Pancreas (tissue), 10 donors: ENCODE results near the gene SLC5A4. TPM values are rescaled to one million over a fixed set of nuclear protein-coding genes. Genes with fewer than 3 reads are reported as not detected.

ENCODE experiments used
- ATAC-seq, 4 donors: fragments of 200-7000 bp; cut with Tn5 transposase; one replicate each; pipeline versions ENCODE4 v1.8.0 to v1.9.1; 2020; ENCODE audit warnings: mild to moderate bottlenecking in 4 of 4, moderate library complexity in 4 of 4
- DNase-seq, 6 donors: peaks; one replicate each; pipeline ENCODE4 v3.0.0-alpha.2; 2020
- FAIRE-seq: peaks from 2 replicates; lab custom pipeline; 2012; peaks lifted over from hg19 to GRCh38; lab: Jason Lieb, UNC
- H3K27ac ChIP-seq, 4 donors: fragments of 200-600 bp; sonication (generic); 1 replicate in 3 of 4; 2 replicates in 1 of 4; pipeline versions ENCODE4 v1.5.0 to v1.8.0; 2020
- H3K27me3 ChIP-seq, 4 donors: fragments of 200-600 bp; one replicate each; pipeline ENCODE4 v1.8.0; 2021
- H3K36me3 ChIP-seq, 3 donors: fragments of 200-600 bp; sonication (generic) in 1 of 3; one replicate each; pipeline versions ENCODE4 v1.5.0 to v1.8.0; 2020 to 2021
- H3K4me1 ChIP-seq, 3 donors: fragments of 200-600 bp; one replicate each; pipeline ENCODE4 v1.8.0; 2021
- H3K4me3 ChIP-seq, 4 donors: fragments of 200-600 bp; sonication (generic) in 2 of 4; one replicate each; pipeline versions ENCODE4 v1.5.0 to v1.8.0; 2020 to 2021
- H3K9me3 ChIP-seq, 4 donors: fragments of 200-600 bp; one replicate each; pipeline ENCODE4 v1.8.0; 2021
- WGBS, 2 donors: extraction: QIAGEN DNeasy Blood & Tissue Kit; methylation state at CpG; one replicate each; pipeline ENCODE4 v1.1.7; 2013; 5-methylcytosine and 5-hydroxymethylcytosine counted together
- intact Hi-C, 3 donors: fragments of 100-400 bp; cut with DNase I; formaldehyde crosslinking; loops; one replicate each; pipeline versions ENCODE4 v1.11.1 to v1.14.2; 2022
- polyA plus RNA-seq, 2 donors: library from polyadenylated mRNA; stranded (reverse); fragments of 200-250 nt; gene quantifications; one replicate each; pipeline ENCODE4 v1.2.3, GENCODE V29; 2013
- total RNA-seq, 6 donors: library from RNA; stranded (reverse); fragmentation: NEBNext Ultra II Directional in 4 of 6; extraction: Animal tissue kit (Norgen Biotek cat#: 25700) in 4 of 6; gene quantifications; one replicate each; pipeline versions ENCODE4 v1.2.1 to v1.2.4, GENCODE V29; 2021 to 2023
- TF ChIP-seq, protein P1 (sequence below), 4 donors: fragments of 200-600 bp; sonication (generic) in 3 of 4; IDR thresholded peaks; one replicate each; pipeline versions ENCODE4 v1.5.0 to v1.8.0; 2021; ENCODE audit warnings: antibody characterized with exemption in 4 of 4
- donor health status: healthy with polysubstance abuse.
- donor health status: DM: no; HTN: no; CAD: no; lungs with moderate emphysema.
- donor health status: DM: no; HTN: no; CAD: no.
- donor health status: control.
- donor health status: control.
- donor health status: Bipolar disorder and iron deficiency.
- donor health status: DM: yes; HTN: yes; CAD: no.
- donor health status: DM: no; HTN: no; CAD: no.
- donor health status: DM: no; HTN: no; CAD: no.
- donor health status: DM: yes; HTN: yes; CAD: no.

SLC5A4 gene
- total and polyA plus RNA-seq, 8 donors: 0.12 to 0.69 (median 0.22) TPM

DNA sequence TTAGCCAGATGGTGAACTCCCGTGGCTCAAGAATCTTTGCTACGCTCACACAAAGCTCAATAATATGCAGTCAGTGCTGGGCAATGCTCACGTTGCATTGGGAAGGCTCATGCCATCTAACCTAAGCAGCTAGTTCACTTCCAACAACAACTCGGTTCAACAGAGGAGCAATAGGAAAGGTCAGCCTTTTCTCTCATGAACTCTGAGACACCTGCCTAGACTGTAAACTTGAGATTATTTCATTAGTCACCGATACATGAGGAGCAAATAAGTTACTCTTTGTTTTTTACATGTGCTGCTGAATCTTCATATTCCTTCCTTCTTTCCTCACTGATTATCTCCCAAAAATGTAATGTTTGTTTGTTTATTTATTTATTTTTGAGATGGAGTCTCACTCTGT, 9.0 kb downstream of the SLC5A4 start:
- WGBS, 2 donors: 75 to 88% methylated on average over 5 of the region's 5 CpGs
- H3K27me3 ChIP-seq: no peaks in the 10 kb centered on the region
- no peak overlapping the region for H3K4me3 ChIP-seq
- DNase-seq: no peak
- no peak overlapping the region for H3K27ac ChIP-seq
- TF ChIP-seq, protein P1, sequence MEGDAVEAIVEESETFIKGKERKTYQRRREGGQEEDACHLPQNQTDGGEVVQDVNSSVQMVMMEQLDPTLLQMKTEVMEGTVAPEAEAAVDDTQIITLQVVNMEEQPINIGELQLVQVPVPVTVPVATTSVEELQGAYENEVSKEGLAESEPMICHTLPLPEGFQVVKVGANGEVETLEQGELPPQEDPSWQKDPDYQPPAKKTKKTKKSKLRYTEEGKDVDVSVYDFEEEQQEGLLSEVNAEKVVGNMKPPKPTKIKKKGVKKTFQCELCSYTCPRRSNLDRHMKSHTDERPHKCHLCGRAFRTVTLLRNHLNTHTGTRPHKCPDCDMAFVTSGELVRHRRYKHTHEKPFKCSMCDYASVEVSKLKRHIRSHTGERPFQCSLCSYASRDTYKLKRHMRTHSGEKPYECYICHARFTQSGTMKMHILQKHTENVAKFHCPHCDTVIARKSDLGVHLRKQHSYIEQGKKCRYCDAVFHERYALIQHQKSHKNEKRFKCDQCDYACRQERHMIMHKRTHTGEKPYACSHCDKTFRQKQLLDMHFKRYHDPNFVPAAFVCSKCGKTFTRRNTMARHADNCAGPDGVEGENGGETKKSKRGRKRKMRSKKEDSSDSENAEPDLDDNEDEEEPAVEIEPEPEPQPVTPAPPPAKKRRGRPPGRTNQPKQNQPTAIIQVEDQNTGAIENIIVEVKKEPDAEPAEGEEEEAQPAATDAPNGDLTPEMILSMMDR (IDR thresholded peaks at IDR 0.05): no peak
- H3K9me3 ChIP-seq: no peaks in the 10 kb centered on the region
- no peak for ATAC-seq
- H3K36me3 ChIP-seq: no peaks in the 10 kb centered on the region
- no peak for FAIRE-seq
- intact Hi-C loops: no loop called here
- no peaks in the 10 kb centered on the region for H3K4me1 ChIP-seq

DNA sequence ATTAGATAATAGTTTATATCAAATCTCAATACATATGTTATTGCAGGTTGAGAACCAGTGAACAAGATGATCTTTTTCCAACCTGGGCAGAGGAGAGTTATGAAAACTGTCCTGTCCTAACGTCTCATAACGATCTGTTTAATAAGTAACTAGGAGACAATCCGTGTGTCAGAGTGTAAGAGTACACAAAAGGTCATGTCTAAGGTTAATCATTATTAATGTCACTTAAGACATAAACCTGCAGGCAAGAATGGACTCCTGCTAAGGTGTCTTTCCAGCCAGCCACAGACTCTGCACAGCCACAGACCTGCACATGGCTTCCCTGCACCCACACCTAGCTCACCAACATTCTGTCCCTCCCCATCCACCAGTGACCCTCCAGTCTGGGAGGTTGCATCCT, 10.1 kb downstream of the SLC5A4 start:
- no peak for FAIRE-seq
- WGBS, 2 donors: 9 to 11% methylated on average over 3 of the region's 3 CpGs
- no peak overlapping the region for H3K27ac ChIP-seq
- no peak for DNase-seq
- no peaks in the 10 kb centered on the region for H3K9me3 ChIP-seq
- H3K36me3 ChIP-seq: no peaks in the 10 kb centered on the region
- TF ChIP-seq, protein P1 (IDR thresholded peaks at IDR 0.05): no peak
- H3K4me1 ChIP-seq: no peaks in the 10 kb centered on the region
- H3K4me3 ChIP-seq: no peak overlapping the region
- H3K27me3 ChIP-seq: no peaks in the 10 kb centered on the region
- intact Hi-C loops: no loop called here
- peak in 3 of 4 donors; percentile 33 to 69 (median 66) for ATAC-seq

DNA sequence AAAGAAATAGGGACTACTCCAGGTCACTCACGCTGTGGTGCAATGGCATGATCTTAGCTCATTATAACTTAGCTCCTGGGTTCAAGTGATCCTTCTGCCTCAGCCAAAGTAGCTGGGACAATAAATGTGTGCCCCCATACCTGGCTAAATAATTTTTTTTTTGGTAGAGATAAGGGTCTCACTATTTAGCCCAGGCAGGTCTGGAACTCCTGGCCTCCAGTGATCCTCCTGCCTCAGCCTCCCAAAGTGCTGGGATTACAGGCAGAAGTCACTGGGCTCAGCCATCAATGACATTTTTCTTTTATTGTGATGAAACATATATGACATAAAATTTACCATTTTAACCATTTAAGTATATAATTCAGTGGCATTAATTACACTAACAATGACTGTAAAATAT, 10.6 kb downstream of the SLC5A4 start:
- DNase-seq (no peak), FAIRE-seq (no peak), ATAC-seq (no peak)
- no peak overlapping the region for H3K4me3 ChIP-seq
- 90% methylated on average over 1 of the region's 1 CpG for WGBS, 2 donors
- no peaks in the 10 kb centered on the region for H3K4me1 ChIP-seq
- no peaks in the 10 kb centered on the region for H3K27me3 ChIP-seq
- no peaks in the 10 kb centered on the region for H3K36me3 ChIP-seq
- intact Hi-C loops: no loop called here
- no peaks in the 10 kb centered on the region for H3K9me3 ChIP-seq
- H3K27ac ChIP-seq: no peak overlapping the region
- TF ChIP-seq, protein P1 (IDR thresholded peaks at IDR 0.05): no peak

DNA sequence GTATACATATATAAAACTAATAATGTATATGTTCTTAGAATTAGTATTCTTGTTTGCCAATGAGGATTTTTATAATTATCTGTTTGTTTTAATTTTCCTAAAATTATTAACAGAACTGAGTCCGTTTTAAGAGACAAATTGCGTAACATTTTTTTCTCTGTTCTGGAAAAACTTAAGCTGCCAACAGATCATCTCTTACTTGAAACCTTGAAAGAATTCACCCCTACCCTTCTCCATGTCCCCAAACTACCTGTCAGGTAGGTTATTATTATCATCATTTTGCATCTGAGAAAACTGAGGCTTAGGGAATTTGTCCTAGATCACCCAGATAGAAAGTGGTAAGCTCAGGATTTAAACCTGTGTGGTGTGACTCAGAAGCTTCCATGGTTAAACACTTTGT, 14.7 kb downstream of the SLC5A4 start:
- peaks cover 0 to under 1% (median 0%) of the 10 kb centered on the region in 4 donors for H3K27me3 ChIP-seq
- intact Hi-C loops: no loop called here
- FAIRE-seq: no peak
- no peak overlapping the region for H3K27ac ChIP-seq
- TF ChIP-seq, protein P1 (IDR thresholded peaks at IDR 0.05): no peak
- no peaks in the 10 kb centered on the region for H3K36me3 ChIP-seq
- WGBS, 2 donors: 41 to 58% methylated on average over 2 of the region's 2 CpGs
- no peak for DNase-seq
- no peak for ATAC-seq
- H3K9me3 ChIP-seq: no peaks in the 10 kb centered on the region
- H3K4me3 ChIP-seq: no peak overlapping the region
- no peaks in the 10 kb centered on the region for H3K4me1 ChIP-seq

DNA sequence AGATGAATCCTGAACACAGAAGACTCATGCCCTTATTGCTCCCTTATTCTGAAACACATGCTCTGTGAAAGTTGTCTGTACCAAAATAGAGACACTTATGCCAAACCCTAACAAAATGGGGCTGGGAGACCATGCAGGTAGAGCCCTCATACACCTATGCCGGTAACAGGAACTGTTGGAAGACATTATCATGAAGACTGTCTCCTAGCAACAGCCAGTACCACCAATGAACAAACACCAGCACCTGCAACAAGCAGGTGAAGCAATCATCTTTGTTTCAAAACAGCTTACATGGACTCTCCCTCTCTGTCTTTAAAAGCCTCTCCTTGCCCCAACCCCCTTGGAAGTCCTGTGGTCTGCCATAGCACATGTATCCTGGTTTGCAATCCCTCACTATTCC, 17.2 kb downstream of the SLC5A4 start:
- ATAC-seq (peak in 2 of 4 donors; percentile 49 to 59), DNase-seq (no peak), FAIRE-seq (no peak)

More for the DNA sequence above, 17.2 kb downstream of the SLC5A4 start:
- Histone ChIP-seq H3K9me3 (no peaks in the 10 kb centered on the region), H3K4me1 (no peaks in the 10 kb centered on the region), H3K27ac (no peak overlapping the region), H3K36me3 (no peaks in the 10 kb centered on the region), H3K27me3 (peaks cover 0 to 4% (median 0%) of the 10 kb centered on the region in 4 donors), H3K4me3 (no peak overlapping the region)
- intact Hi-C loops: no loop called here
- 28 to 47% methylated on average over 1 of the region's 1 CpG for WGBS, 2 donors
- TF ChIP-seq, protein P1 (IDR thresholded peaks at IDR 0.05): no peak
